ENCODE results near the gene BTBD19.
"Not testable (repeated sequence)": the region's sequence is repeated elsewhere in the genome, so short reads cannot be mapped to it uniquely, and the experiment has no call there.

BTBD19 gene

DNA sequence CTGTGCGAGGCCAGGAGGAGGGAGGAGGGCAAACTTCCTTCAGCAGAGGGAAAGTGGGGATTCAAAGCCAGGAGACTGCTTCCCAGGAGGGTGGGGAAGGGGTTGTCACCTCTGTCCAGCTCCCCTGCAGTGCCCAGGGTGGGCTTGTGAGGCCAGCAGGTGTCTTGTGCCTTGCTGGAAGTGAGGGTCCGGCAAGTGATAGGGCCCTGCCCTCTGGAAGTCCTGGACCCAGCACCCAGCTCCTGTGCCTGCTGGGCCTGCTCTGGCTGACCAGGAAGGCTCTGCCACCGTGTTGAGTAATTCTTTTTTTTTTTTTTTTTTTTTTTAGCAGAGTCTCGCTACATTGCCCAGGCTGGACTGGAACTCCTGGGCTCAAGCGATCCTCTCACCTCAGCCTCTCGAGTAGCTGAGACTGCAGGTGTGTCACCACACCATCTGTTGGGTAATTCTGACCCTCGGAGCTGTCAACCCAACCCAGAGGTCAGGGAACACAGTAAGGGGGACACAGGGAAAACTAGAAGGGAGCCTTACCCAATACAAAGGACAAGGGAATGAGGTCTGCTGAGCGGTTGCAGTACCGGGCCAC, 21.4 kb upstream of the BTBD19 start:
- no peak for DNase-seq (ENCODE audit: low read depth in 3 of 3, low spot score in 1 of 3)

- no peak for DNase-seq (ENCODE audit: low read depth in 3 of 3, low spot score in 1 of 3)
Observed at GRCh38 chr1:44787506-44787905, 20.8 kb upstream of the BTBD19 start.

- no peak for DNase-seq (ENCODE audit: low read depth in 3 of 3, low spot score in 1 of 3)
Observed at GRCh38 chr1:44788120-44788860, 20.0 kb upstream of the BTBD19 start, which contains the start of gene BEST4. TSS of gene BEST4 (minus strand) at chr1:44788170. CDS start at chr1:44787705, 465 bp downstream.

- no peak for DNase-seq (ENCODE audit: low read depth in 3 of 3, low spot score in 1 of 3)
Observed at GRCh38 chr1:44790968-44791801, 17.1 kb upstream of the BTBD19 start.

- no peak for DNase-seq (ENCODE audit: low read depth in 3 of 3, low spot score in 1 of 3)
Observed at GRCh38 chr1:44792736-44793502, 15.4 kb upstream of the BTBD19 start.

DNA sequence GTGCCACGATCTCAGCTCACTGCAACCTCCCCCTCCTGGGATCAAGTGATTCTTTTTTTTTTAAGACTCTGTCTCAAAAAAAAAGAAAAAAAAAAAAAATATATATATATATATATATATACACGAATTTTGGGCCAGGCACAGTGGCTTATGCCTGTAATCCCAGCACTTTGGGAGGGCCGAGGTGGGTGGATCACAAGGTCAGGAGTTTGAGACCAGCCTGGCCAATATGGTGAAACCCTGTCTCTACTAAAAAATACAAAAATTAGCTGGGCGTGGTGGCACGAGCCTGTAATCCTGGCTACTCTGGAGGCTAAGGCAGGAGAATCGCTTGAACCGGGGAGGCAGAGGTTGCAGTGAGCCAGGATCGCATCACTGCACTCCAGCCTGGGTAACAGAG, 10.4 kb upstream of the BTBD19 start:
- DNase-seq (ENCODE audit: low read depth in 3 of 3, low spot score in 1 of 3), result not testable (repeated sequence)

GRCh38 chr1:44798481-44799365, 9.6 kb upstream of the BTBD19 start:
- no peak for DNase-seq (ENCODE audit: low read depth in 3 of 3, low spot score in 1 of 3)

DNA sequence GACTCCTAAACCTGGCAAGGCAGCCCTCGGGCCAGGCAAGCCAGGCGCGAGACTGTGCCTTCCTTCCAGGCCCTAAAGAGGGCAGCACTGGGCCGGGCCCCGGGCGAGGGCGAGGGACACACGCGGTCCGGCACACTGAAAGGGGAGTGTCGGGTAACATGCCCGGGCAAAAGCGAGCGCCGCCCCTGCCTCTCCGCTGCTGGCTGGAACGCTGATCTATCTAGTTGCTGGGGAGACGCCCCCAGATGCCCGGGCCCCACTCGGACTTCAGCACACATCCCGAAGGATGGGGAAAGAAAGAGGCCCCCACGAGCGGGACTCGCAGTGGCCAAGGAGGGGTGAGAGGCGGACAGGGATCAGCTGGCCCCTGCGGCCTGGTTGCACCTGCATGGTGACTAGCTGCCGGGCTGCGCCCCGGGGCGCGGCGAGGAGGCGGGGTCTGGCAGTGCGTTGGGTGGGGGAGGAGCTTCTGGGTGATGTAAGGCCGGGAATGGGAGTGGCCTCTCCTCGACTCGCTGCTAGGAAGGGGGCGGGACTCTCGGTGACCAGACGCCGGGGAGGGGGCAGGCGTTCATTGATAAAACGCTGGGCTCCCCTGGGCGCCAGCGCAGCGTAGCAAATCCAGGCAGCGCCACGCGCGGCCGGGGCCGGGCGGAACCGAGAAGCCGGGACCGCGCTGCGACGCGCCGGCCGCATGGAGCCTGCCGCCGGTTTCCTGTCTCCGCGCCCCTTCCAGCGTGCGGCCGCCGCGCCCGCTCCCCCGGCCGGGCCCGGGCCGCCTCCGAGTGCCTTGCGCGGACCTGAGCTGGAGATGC, 8.3 kb upstream of the BTBD19 start, which contains the start of gene PLK3:
Gene PLK3 (plus strand): TSS at position 608 of the 815 bp plus-strand sequence. CDS start 87 bp downstream, at position 695.
- peak; percentile 94 to 99 (median 98) for DNase-seq (ENCODE audit: low read depth in 3 of 3, low spot score in 1 of 3)

DNA sequence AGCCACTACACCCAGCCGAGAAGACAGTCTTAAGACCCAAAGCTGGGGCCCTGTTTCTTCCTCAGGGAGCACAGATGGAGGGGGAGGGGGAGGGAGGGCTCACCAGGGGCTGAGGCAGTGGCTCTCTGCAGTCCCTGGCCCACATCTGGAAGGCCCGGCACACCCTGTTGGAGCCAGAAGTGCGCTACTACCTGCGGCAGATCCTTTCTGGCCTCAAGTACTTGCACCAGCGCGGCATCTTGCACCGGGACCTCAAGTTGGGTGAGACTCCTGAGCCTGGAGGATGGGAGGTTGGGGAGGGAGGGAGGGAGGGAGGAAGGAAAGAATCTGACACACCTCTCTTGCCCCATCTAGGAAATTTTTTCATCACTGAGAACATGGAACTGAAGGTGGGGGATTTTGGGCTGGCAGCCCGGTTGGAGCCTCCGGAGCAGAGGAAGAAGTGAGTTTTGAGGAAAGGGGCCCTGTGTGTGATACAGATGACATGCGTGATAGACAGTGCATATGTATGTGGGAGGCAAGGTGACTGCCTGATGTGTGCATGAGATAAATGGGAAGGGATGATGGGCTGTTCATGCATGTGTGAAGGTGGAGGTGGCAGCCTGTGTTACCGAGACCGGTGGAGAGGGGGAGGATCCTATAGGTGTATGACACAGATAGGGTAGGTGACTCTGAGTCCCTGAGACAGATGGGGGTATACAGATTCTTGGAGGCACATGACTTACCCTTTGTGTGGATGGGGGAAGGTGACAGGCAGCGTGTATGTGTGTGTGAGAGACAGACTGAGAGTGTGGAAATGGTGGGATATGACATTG, 6.6 kb upstream of the BTBD19 start:
- no peak for DNase-seq (ENCODE audit: low read depth in 3 of 3, low spot score in 1 of 3)

DNA sequence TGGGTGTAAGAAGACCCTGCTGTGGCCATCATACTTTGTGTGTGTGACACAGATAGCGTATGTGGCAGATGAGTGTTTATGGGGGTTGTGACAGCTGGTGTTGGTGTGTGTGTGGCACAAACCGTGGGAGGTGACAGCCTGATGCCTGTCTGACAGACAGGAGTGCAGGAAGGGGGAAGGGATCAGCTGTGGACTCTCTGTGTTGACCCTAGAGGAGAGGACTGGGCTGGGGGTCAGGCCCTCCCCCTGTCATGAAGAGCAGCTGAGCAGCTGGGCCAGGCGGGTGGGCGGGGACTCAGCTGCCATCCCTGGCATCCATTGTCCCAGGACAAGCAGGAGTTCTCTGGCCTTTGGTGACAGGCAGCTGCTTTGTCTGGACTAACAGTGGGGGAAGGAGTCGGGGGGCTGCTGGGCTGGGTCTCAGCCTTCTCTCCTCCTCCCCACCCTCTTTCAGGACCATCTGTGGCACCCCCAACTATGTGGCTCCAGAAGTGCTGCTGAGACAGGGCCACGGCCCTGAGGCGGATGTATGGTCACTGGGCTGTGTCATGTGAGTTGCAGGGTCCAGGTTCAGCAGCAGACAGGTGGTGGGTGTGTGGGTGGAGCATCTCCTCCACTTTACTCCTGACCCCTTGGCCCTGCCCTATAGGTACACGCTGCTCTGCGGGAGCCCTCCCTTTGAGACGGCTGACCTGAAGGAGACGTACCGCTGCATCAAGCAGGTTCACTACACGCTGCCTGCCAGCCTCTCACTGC, 5.8 kb upstream of the BTBD19 start:
- no peak for DNase-seq (ENCODE audit: low read depth in 3 of 3, low spot score in 1 of 3)

GRCh38 chr1:44803062-44803311, 5.3 kb upstream of the BTBD19 start:
- no peak for DNase-seq (ENCODE audit: low read depth in 3 of 3, low spot score in 1 of 3)

DNA sequence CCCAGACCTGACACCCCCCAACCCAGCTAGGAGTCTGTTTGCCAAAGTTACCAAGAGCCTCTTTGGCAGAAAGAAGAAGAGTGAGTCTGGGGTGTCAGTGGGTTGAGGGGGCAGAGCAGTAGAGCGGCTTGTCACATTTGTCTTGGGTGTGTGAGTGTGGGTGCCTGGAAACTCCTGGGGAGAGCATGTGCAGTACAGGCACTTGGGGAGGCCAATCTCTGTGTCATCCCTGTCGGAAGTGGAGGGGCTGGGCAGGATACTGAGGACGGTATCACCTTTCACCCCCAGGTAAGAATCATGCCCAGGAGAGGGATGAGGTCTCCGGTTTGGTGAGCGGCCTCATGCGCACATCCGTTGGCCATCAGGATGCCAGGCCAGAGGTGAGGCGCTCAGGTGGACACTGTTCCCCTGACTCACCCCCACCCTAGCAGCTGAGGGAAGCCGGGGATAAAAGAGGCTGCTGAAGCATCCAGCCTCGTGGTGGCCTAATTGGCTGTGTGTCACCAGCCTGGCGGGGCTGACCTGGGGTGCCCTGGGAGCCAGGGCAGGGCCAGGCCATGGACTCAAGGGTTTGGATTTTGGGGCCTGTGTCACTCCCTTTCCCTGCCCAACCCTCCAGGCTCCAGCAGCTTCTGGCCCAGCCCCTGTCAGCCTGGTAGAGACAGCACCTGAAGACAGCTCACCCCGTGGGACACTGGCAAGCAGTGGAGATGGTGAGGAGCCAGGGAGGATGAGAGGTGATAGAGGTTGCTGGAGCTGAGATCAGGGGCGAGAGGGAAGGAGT, 4.8 kb upstream of the BTBD19 start:
- DNase-seq (ENCODE audit: low read depth in 3 of 3, low spot score in 1 of 3), result no peak

- DNase-seq (ENCODE audit: low read depth in 3 of 3, low spot score in 1 of 3), result no peak
Observed at GRCh38 chr1:44805311-44806024, 2.9 kb upstream of the BTBD19 start.

GRCh38 chr1:44806025-44806703, 2.2 kb upstream of the BTBD19 start:
- no peak for DNase-seq (ENCODE audit: low read depth in 3 of 3, low spot score in 1 of 3)

- DNase-seq (ENCODE audit: low read depth in 3 of 3, low spot score in 1 of 3), result no peak
Observed at GRCh38 chr1:44806704-44807363, 1.5 kb upstream of the BTBD19 start, which contains the start of gene DYNLT4. TSS of gene DYNLT4 (minus strand) at chr1:44807351. CDS start at chr1:44806668, 683 bp downstream.

Measured in stimulated activated CD4-positive, alpha-beta T cell treated with anti-CD3 and anti-CD28 coated beads, TNF-alpha, amount 100 ng/mL, for 1 hour (primary cell).